ENCODE data around the gene ZSCAN31.

- TF ChIP-seq CTCF (IDR thresholded peaks at IDR 0.05) (no peak), POLR2A (IDR thresholded peaks at IDR 0.05) (no peak)
Measured at GRCh38 chr6:28371280-28371679, 35.3 kb upstream of the ZSCAN31 start.

All from breast epithelium (tissue), 3 donors.